Activated CD4-positive, alpha-beta T cell treated with anti-CD3 and anti-CD28 coated beads for 36 hours (primary cell): ENCODE measurements around the gene CCDC196. TPM values are rescaled to one million over a fixed set of nuclear protein-coding genes. Genes with fewer than 3 reads are reported as not detected.
A peak's percentile ranks its signal among the peaks of the same experiment; 100 is the strongest.
"Not testable (repeated sequence)": the region's sequence is repeated elsewhere in the genome, so short reads cannot be mapped to it uniquely, and the experiment has no call there.

Experiments
- ATAC-seq: fragments of 200-7000 bp; cut with Tn5 transposase; one replicate; pipeline ENCODE4 v1.10.0; 2021; ENCODE audit warnings: mild to moderate bottlenecking, moderate library complexity
- CTCF ChIA-PET: fragments of 350-600 bp; sonication (Branson Sonifier 250); formaldehyde crosslinking; loops from one replicate; lab custom pipeline; 2021; ENCODE audit warnings: antibody characterized with exemption; lab: Charles Lee
- POLR2A ChIA-PET: fragments of 350-600 bp; sonication (Branson Sonifier 250); formaldehyde crosslinking; loops from one replicate; lab custom pipeline; 2021; ENCODE audit warnings: antibody characterized with exemption, inconsistent platforms; lab: Charles Lee
- DNase-seq: peaks from one replicate; pipeline ENCODE4 v3.0.0-alpha.2; 2020
- H3K27ac Mint-ChIP-seq: one replicate; pipeline ENCODE4 v1.8.0; 2021; ENCODE audit warnings: mixed read lengths
- H3K27me3 Mint-ChIP-seq: one replicate; pipeline ENCODE4 v1.8.0; 2021; ENCODE audit warnings: mixed read lengths
- H3K36me3 Mint-ChIP-seq: one replicate; pipeline ENCODE4 v1.8.0; 2021; ENCODE audit warnings: low read depth, mixed read lengths
- H3K4me1 Mint-ChIP-seq: one replicate; pipeline ENCODE4 v1.8.0; 2021; ENCODE audit warnings: mixed read lengths
- H3K4me3 Mint-ChIP-seq: one replicate; pipeline ENCODE4 v1.8.0; 2021; ENCODE audit warnings: mild to moderate bottlenecking, moderate library complexity, mixed read lengths
- H3K9me3 Mint-ChIP-seq: one replicate; pipeline ENCODE4 v1.8.0; 2021; ENCODE audit warnings: low read depth, mixed read lengths
- intact Hi-C, 2 experiments: fragments of 100-400 bp; cut with DNase I in 1 of 2; cut with micrococcal nuclease in 1 of 2; formaldehyde crosslinking; loops; one replicate each; pipeline versions ENCODE4 v1.14.2 to v1.15.1; 2022 to 2024; cut with DNase I, micrococcal nuclease
- total RNA-seq, 2 experiments: library from RNA; stranded (reverse); gene quantifications; one replicate each; pipeline ENCODE4 v1.2.3, GENCODE V29; 2021

The CCDC196 gene
- total RNA-seq, 2 experiments from 2014 or later = not detected

GRCh38 chr14:66511849-66512248, 25.7 kb downstream of the CCDC196 start:
- peaks cover 32% of the 10 kb centered on the region for H3K4me1 Mint-ChIP-seq
- H3K27me3 Mint-ChIP-seq = peaks cover 3% of the 10 kb centered on the region
- DNase-seq = no peak
- no peak overlapping the region for H3K4me3 Mint-ChIP-seq
- no peak for ATAC-seq
- CTCF ChIA-PET = interaction anchor here (0.8 to 1.3 kb wide), 2 partner anchors 15 to 20 kb away, joined by 3 to 5 read pairs; no protein-coding TSS in a partner anchor
- no peaks in the 10 kb centered on the region for H3K36me3 Mint-ChIP-seq
- POLR2A ChIA-PET = no interaction called here
- no peak overlapping the region for H3K27ac Mint-ChIP-seq
- no peaks in the 10 kb centered on the region for H3K9me3 Mint-ChIP-seq
- intact Hi-C loops = no loop called here

- ChIA-PET CTCF (no interaction called here), POLR2A (no interaction called here)
- no peaks in the 10 kb centered on the region for H3K36me3 Mint-ChIP-seq
- H3K27me3 Mint-ChIP-seq = peaks cover 3% of the 10 kb centered on the region
- no peaks in the 10 kb centered on the region for H3K9me3 Mint-ChIP-seq
- H3K4me1 Mint-ChIP-seq = peaks cover 30% of the 10 kb centered on the region
- no peak overlapping the region for H3K4me3 Mint-ChIP-seq
- H3K27ac Mint-ChIP-seq = no peak overlapping the region
- ATAC-seq (no peak), DNase-seq (no peak)
- intact Hi-C loops = no loop called here
These were observed 28.0 kb downstream of the CCDC196 start for GRCh38 chr14:66514213-66514612.

DNA sequence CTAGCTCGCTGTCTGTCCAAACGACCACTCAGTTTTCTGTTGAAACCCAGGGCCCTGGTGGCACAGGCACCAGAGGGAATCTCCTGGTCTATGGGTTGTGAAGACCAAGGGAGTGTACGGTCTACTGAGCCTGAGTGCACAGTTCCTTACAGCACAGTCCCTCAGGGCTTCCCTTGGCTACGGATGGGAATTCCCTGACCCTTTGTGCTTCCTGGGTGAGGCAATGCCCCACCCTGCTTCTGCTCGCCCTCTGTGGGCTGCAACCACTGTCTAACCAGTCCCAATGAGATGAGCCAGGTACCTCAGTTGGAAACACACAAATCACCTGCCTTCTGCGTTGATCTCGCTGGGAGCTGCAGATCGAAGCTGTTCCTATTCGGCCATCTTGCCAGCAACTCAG, 44.4 kb downstream of the CCDC196 start:
- peaks cover 9% of the 10 kb centered on the region for H3K4me1 Mint-ChIP-seq
- CTCF ChIA-PET = no interaction called here
- DNase-seq = no peak
- intact Hi-C loops = no loop called here
- peaks cover 2% of the 10 kb centered on the region for H3K36me3 Mint-ChIP-seq
- no peak overlapping the region for H3K4me3 Mint-ChIP-seq
- ATAC-seq = no peak
- no peaks in the 10 kb centered on the region for H3K27me3 Mint-ChIP-seq
- H3K27ac Mint-ChIP-seq = no peak overlapping the region
- peaks cover 4% of the 10 kb centered on the region for H3K9me3 Mint-ChIP-seq
- POLR2A ChIA-PET = no interaction called here

- peaks cover 24% of the 10 kb centered on the region for H3K4me1 Mint-ChIP-seq
- intact Hi-C loops = no loop called here
- no peaks in the 10 kb centered on the region for H3K27me3 Mint-ChIP-seq
- ATAC-seq (peak; percentile 30), DNase-seq (no peak)
- ChIA-PET POLR2A (no interaction called here), CTCF (interaction anchor here (0.8 kb wide), 1 partner anchor 33 kb away, joined by 3 read pairs; no protein-coding TSS in a partner anchor)
- H3K27ac Mint-ChIP-seq = no peak overlapping the region
- no peak overlapping the region for H3K4me3 Mint-ChIP-seq
- H3K9me3 Mint-ChIP-seq = no peaks in the 10 kb centered on the region
- H3K36me3 Mint-ChIP-seq = no peaks in the 10 kb centered on the region
These were observed 52.9 kb downstream of the CCDC196 start for GRCh38 chr14:66539034-66539433.

GRCh38 chr14:66540038-66540437, 53.9 kb downstream of the CCDC196 start:
- Mint-ChIP-seq H3K4me3 (no peak overlapping the region), H3K36me3 (no peaks in the 10 kb centered on the region), H3K4me1 (peaks cover 24% of the 10 kb centered on the region), H3K9me3 (no peaks in the 10 kb centered on the region), H3K27ac (no peak overlapping the region), H3K27me3 (no peaks in the 10 kb centered on the region)
- ATAC-seq (no peak), DNase-seq (no peak)
- CTCF ChIA-PET = no interaction called here
- intact Hi-C loops = no loop called here
- POLR2A ChIA-PET = no interaction called here

GRCh38 chr14:66541627-66542026, 55.5 kb downstream of the CCDC196 start:
- POLR2A ChIA-PET = no interaction called here
- no peaks in the 10 kb centered on the region for H3K36me3 Mint-ChIP-seq
- CTCF ChIA-PET = no interaction called here
- no peak for ATAC-seq
- no peaks in the 10 kb centered on the region for H3K9me3 Mint-ChIP-seq
- DNase-seq = no peak
- H3K4me3 Mint-ChIP-seq = no peak overlapping the region
- H3K4me1 Mint-ChIP-seq = peaks cover 18% of the 10 kb centered on the region
- intact Hi-C loops = no loop called here
- H3K27ac Mint-ChIP-seq = no peak overlapping the region
- no peaks in the 10 kb centered on the region for H3K27me3 Mint-ChIP-seq

DNA sequence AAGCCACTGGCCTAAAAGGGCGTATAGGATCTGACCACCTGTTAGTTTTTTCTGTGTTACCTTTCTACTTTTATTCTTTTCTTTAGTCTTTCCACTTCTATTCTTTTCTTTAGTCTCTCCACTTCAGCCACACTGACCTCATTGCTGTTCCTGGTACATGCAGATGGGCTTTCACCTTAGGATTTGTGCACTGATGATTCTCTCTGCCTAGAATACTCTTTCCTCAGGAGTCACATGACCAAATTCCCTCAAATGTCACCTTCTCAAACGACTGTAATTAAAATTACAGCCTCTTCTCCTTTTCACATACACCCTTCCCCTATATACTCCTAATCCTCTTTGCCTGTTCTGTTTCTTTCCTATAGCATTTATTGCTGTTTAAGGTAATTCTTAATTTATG, 57.8 kb downstream of the CCDC196 start:
- CTCF ChIA-PET = no interaction called here
- POLR2A ChIA-PET = no interaction called here
- Mint-ChIP-seq H3K36me3 (no peaks in the 10 kb centered on the region), H3K27ac (no peak overlapping the region), H3K4me1 (peaks cover 9% of the 10 kb centered on the region), H3K9me3 (peaks cover 1% of the 10 kb centered on the region), H3K27me3 (no peaks in the 10 kb centered on the region), H3K4me3 (no peak overlapping the region)
- intact Hi-C loops = no loop called here
- no peak for DNase-seq
- ATAC-seq = no peak

DNA sequence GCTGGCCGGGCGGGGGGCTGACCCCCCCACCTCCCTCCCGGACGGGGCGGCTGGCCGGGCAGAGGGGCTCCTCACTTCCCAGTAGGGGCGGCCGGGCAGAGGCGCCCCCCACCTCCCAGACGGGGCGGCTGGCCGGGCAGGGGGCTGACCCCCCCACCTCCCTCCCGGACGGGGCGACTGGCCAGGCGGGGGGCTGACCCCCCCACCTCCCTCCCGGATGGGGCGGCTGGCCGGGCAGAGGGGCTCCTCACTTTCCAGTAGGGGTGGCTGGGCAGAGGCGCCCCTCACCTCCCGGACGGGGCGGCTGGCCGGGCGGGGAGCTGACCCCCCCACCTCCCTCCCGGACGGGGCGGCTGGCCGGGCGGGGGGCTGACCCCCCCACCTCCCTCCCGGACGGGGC, 59.0 kb downstream of the CCDC196 start:
- POLR2A ChIA-PET, H3K27ac Mint-ChIP-seq, intact Hi-C loops, H3K9me3 Mint-ChIP-seq, H3K36me3 Mint-ChIP-seq, CTCF ChIA-PET, H3K27me3 Mint-ChIP-seq, H3K4me3 Mint-ChIP-seq, ATAC-seq, DNase-seq, H3K4me1 Mint-ChIP-seq: not testable (repeated sequence)

- CTCF ChIA-PET, H3K36me3 Mint-ChIP-seq, ATAC-seq, H3K27ac Mint-ChIP-seq, intact Hi-C loops, DNase-seq, POLR2A ChIA-PET, H3K27me3 Mint-ChIP-seq, H3K4me1 Mint-ChIP-seq, H3K4me3 Mint-ChIP-seq, H3K9me3 Mint-ChIP-seq: not testable (repeated sequence)
These were observed 59.6 kb downstream of the CCDC196 start for GRCh38 chr14:66545751-66546150.

Other genes starting within 250 kb of the CCDC196 start
- gene GPHN, start 21.8 kb downstream of the CCDC196 start, total RNA-seq = 10 to 100 TPM; 29.8 to 37.5 TPM